Measurements from ENCODE around the gene UROD. TPM values are rescaled to one million over a fixed set of nuclear protein-coding genes. Genes with fewer than 3 reads are reported as not detected.

UROD gene
- total RNA-seq, 1 experiment from 2014 or later = 99.1 TPM

DNA sequence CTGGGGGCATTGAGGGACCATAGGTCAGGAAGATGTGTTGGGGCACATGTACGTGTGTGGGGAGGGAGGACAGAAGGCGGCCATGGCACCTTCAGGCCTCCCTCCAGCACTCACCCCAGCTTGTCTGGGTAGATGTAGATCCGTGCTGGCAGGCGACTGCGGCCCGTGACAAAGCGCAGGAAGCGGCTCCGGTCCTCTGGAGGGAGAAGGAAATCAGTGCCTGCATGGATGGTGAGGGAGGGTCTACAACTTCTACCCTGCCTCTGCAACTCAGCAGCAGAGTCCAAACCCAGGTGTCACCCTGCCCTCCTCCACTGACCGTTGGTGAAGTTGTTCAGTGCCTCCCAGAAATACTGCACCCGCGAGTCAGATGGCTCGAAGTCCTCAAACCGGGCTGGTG is 8.3 kb upstream of the UROD start:
- Histone ChIP-seq H3K4me3 (ENCODE audit: low read length) (no peak overlapping the region), H3K36me3 (ENCODE audit: insufficient read depth, low read length) (no peaks in the 10 kb centered on the region), H3K79me2 (ENCODE audit: low read length) (no peaks in the 10 kb centered on the region), H2AFZ (ENCODE audit: low read length) (no peak overlapping the region), H3K4me2 (ENCODE audit: low read depth, low read length, poor library complexity, severe bottlenecking) (no peak overlapping the region), H3K27ac (ENCODE audit: low read length) (no peak overlapping the region), H4K20me1 (ENCODE audit: insufficient read depth, low read depth, low read length) (no peaks in the 10 kb centered on the region), H3K9me3 (ENCODE audit: low read length) (no peaks in the 10 kb centered on the region), H3K27me3 (ENCODE audit: low read length) (no peaks in the 10 kb centered on the region), H3K9ac (ENCODE audit: low read length) (no peak overlapping the region), H3K9me2 (replicated peaks; ENCODE audit: insufficient read depth, low read length) (no peaks in the 10 kb centered on the region), H3K4me1 (ENCODE audit: low read length) (peaks cover 6% of the 10 kb centered on the region)
- no peak for DNase-seq

DNA sequence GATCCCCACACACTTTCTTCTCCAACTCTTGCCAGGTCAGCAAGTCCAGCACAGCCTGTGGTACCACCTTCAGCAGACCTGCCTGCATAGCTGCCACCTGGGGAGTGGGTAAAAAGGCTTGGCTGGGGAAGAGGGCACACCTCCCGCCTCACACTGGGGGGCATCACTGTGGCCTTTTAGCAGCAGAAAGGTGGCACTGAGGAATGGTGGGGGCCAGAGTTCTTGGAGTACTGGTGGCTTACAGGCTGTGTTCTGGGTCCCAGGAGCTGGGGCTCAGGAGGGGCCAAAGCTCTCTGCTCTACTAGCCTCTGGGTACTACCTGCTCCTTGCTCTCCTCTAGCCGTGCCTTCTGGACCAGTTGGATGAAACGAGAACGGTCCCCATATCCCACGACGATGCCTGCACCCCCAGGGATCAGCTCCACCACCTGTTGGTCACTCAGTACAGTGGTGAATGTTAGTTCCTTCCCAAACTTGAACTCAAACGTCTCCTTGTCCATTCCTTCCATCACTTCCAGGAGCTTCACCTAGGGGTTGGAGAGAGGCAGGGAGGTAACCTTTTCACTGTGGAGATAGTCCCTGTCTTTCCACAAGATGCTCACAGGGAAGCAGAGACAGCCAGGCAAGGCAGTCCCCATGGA is 7.7 kb upstream of the UROD start:
- Histone ChIP-seq H3K9me2 (replicated peaks; ENCODE audit: insufficient read depth, low read length) (no peaks in the 10 kb centered on the region), H3K79me2 (ENCODE audit: low read length) (no peaks in the 10 kb centered on the region), H3K9me3 (ENCODE audit: low read length) (no peaks in the 10 kb centered on the region), H4K20me1 (ENCODE audit: insufficient read depth, low read depth, low read length) (no peaks in the 10 kb centered on the region), H3K9ac (ENCODE audit: low read length) (no peak overlapping the region), H3K36me3 (ENCODE audit: insufficient read depth, low read length) (no peaks in the 10 kb centered on the region), H3K4me1 (ENCODE audit: low read length) (peaks cover 6% of the 10 kb centered on the region), H2AFZ (ENCODE audit: low read length) (no peak overlapping the region), H3K27me3 (ENCODE audit: low read length) (no peaks in the 10 kb centered on the region), H3K4me3 (ENCODE audit: low read length) (no peak overlapping the region), H3K4me2 (ENCODE audit: low read depth, low read length, poor library complexity, severe bottlenecking) (no peak overlapping the region), H3K27ac (ENCODE audit: low read length) (no peak overlapping the region)
- no peak for DNase-seq

GRCh38 chr1:45005761-45006160 is 6.3 kb upstream of the UROD start:
- Histone ChIP-seq H3K36me3 (ENCODE audit: insufficient read depth, low read length) (no peaks in the 10 kb centered on the region), H3K9me3 (ENCODE audit: low read length) (no peaks in the 10 kb centered on the region), H3K27me3 (ENCODE audit: low read length) (no peaks in the 10 kb centered on the region), H2AFZ (ENCODE audit: low read length) (no peak overlapping the region), H4K20me1 (ENCODE audit: insufficient read depth, low read depth, low read length) (no peaks in the 10 kb centered on the region), H3K9me2 (replicated peaks; ENCODE audit: insufficient read depth, low read length) (no peaks in the 10 kb centered on the region), H3K9ac (ENCODE audit: low read length) (no peak overlapping the region), H3K27ac (ENCODE audit: low read length) (no peak overlapping the region), H3K79me2 (ENCODE audit: low read length) (peaks cover 8% of the 10 kb centered on the region; the same call in 1 of the 2 replicates), H3K4me3 (ENCODE audit: low read length) (no peak overlapping the region), H3K4me1 (ENCODE audit: low read length) (peaks cover 11% of the 10 kb centered on the region), H3K4me2 (ENCODE audit: low read depth, low read length, poor library complexity, severe bottlenecking) (no peak overlapping the region)
- DNase-seq = no peak

- Histone ChIP-seq H3K27me3 (ENCODE audit: low read length) (no peaks in the 10 kb centered on the region), H3K4me1 (ENCODE audit: low read length) (peaks cover 16% of the 10 kb centered on the region), H2AFZ (ENCODE audit: low read length) (no peak overlapping the region), H3K9ac (ENCODE audit: low read length) (no peak overlapping the region), H3K79me2 (ENCODE audit: low read length) (peaks cover 10% of the 10 kb centered on the region; the same call in 1 of the 2 replicates), H3K9me2 (replicated peaks; ENCODE audit: insufficient read depth, low read length) (no peaks in the 10 kb centered on the region), H3K4me3 (ENCODE audit: low read length) (no peak overlapping the region), H3K27ac (ENCODE audit: low read length) (no peak overlapping the region), H4K20me1 (ENCODE audit: insufficient read depth, low read depth, low read length) (no peaks in the 10 kb centered on the region), H3K36me3 (ENCODE audit: insufficient read depth, low read length) (no peaks in the 10 kb centered on the region), H3K9me3 (ENCODE audit: low read length) (no peaks in the 10 kb centered on the region), H3K4me2 (ENCODE audit: low read depth, low read length, poor library complexity, severe bottlenecking) (no peak overlapping the region)
- no peak for DNase-seq
Observed at GRCh38 chr1:45007311-45007710, 4.7 kb upstream of the UROD start.

- Histone ChIP-seq H3K27ac (ENCODE audit: low read length) (no peak overlapping the region), H2AFZ (ENCODE audit: low read length) (no peak overlapping the region), H3K27me3 (ENCODE audit: low read length) (no peaks in the 10 kb centered on the region), H3K4me2 (ENCODE audit: low read depth, low read length, poor library complexity, severe bottlenecking) (no peak overlapping the region), H3K4me1 (ENCODE audit: low read length) (peaks cover 21% of the 10 kb centered on the region), H3K79me2 (ENCODE audit: low read length) (peaks cover 17% of the 10 kb centered on the region; the same call in 1 of the 2 replicates), H3K4me3 (ENCODE audit: low read length) (no peak overlapping the region), H3K36me3 (ENCODE audit: insufficient read depth, low read length) (no peaks in the 10 kb centered on the region), H3K9me2 (replicated peaks; ENCODE audit: insufficient read depth, low read length) (no peaks in the 10 kb centered on the region), H3K9me3 (ENCODE audit: low read length) (no peaks in the 10 kb centered on the region), H3K9ac (ENCODE audit: low read length) (no peak overlapping the region), H4K20me1 (ENCODE audit: insufficient read depth, low read depth, low read length) (no peaks in the 10 kb centered on the region)
- no peak for DNase-seq
Observed at GRCh38 chr1:45008076-45008475, 4.0 kb upstream of the UROD start.

DNA sequence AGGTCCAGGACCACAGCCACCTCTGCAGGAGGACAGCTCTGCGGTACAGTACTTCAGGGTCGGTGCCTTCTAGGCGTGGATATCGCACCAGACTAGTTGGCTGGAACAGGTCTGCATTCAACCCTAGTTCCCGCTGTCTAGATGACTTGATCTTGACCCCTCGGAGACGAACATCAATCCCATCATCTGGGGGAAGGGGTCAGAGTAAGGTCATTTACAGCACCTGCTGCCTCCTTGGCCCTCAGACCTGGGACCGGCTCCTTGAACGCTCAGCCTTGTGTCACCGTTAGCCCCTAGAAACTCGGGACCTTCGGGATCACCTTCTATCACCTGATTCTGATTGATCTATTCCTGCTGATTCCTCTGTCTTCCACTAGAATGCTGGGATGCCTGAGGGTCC is 3.5 kb upstream of the UROD start:
- peaks cover 26% of the 10 kb centered on the region for H3K4me1 ChIP-seq (ENCODE audit: low read length)
- no peak overlapping the region for H3K4me2 ChIP-seq (ENCODE audit: low read depth, low read length, poor library complexity, severe bottlenecking)
- H3K27me3 ChIP-seq (ENCODE audit: low read length) = no peaks in the 10 kb centered on the region
- no peak overlapping the region for H3K9ac ChIP-seq (ENCODE audit: low read length)
- H3K36me3 ChIP-seq (ENCODE audit: insufficient read depth, low read length) = no peaks in the 10 kb centered on the region
- H4K20me1 ChIP-seq (ENCODE audit: insufficient read depth, low read depth, low read length) = no peaks in the 10 kb centered on the region
- no peak for DNase-seq
- H2AFZ ChIP-seq (ENCODE audit: low read length) = no peak overlapping the region
- no peaks in the 10 kb centered on the region for H3K9me2 ChIP-seq (replicated peaks; ENCODE audit: insufficient read depth, low read length)
- H3K4me3 ChIP-seq (ENCODE audit: low read length) = no peak overlapping the region
- H3K27ac ChIP-seq (ENCODE audit: low read length) = no peak overlapping the region
- no peaks in the 10 kb centered on the region for H3K9me3 ChIP-seq (ENCODE audit: low read length)
- H3K79me2 ChIP-seq (ENCODE audit: low read length) = peaks cover 20% of the 10 kb centered on the region; the same call in 1 of the 2 replicates

- no peak for DNase-seq
- H3K27me3 ChIP-seq (ENCODE audit: low read length) = no peaks in the 10 kb centered on the region
- H3K4me3 ChIP-seq (ENCODE audit: low read length) = peak overlapping the region; percentile 91; the same call in 1 of the 2 replicates
- no peaks in the 10 kb centered on the region for H3K9me2 ChIP-seq (replicated peaks; ENCODE audit: insufficient read depth, low read length)
- peak overlapping the region; percentile 78; the same call in 1 of the 2 replicates for H3K9ac ChIP-seq (ENCODE audit: low read length)
- H3K79me2 ChIP-seq (ENCODE audit: low read length) = peaks cover 20% of the 10 kb centered on the region; the same call in 1 of the 2 replicates
- peaks cover 32% of the 10 kb centered on the region for H3K4me1 ChIP-seq (ENCODE audit: low read length)
- no peaks in the 10 kb centered on the region for H3K9me3 ChIP-seq (ENCODE audit: low read length)
- H4K20me1 ChIP-seq (ENCODE audit: insufficient read depth, low read depth, low read length) = no peaks in the 10 kb centered on the region
- H3K36me3 ChIP-seq (ENCODE audit: insufficient read depth, low read length) = no peaks in the 10 kb centered on the region
- peak overlapping the region; percentile 94 for H3K4me2 ChIP-seq (ENCODE audit: low read depth, low read length, poor library complexity, severe bottlenecking)
- H3K27ac ChIP-seq (ENCODE audit: low read length) = no peak overlapping the region
- no peak overlapping the region for H2AFZ ChIP-seq (ENCODE audit: low read length)
Observed at GRCh38 chr1:45009296-45009865, 2.7 kb upstream of the UROD start.

GRCh38 chr1:45009956-45010854 is 1.8 kb upstream of the UROD start:
- Histone ChIP-seq H3K36me3 (ENCODE audit: insufficient read depth, low read length) (0 out of 2 replicates have a peak, but pooled peaks cover 5% of the 10 kb centered on the region), H3K4me1 (ENCODE audit: low read length) (peaks cover 32% of the 10 kb centered on the region), H3K79me2 (ENCODE audit: low read length) (peaks cover 20% of the 10 kb centered on the region; the same call in 1 of the 2 replicates), H3K4me2 (ENCODE audit: low read depth, low read length, poor library complexity, severe bottlenecking) (peak overlapping the region; percentile 94), H4K20me1 (ENCODE audit: insufficient read depth, low read depth, low read length) (no peaks in the 10 kb centered on the region), H3K27ac (ENCODE audit: low read length) (no peak overlapping the region), H2AFZ (ENCODE audit: low read length) (peak overlapping the region; percentile 100; the same call in 1 of the 2 replicates), H3K9ac (ENCODE audit: low read length) (peak overlapping the region; percentile 78), H3K4me3 (ENCODE audit: low read length) (peak overlapping the region; percentile 91), H3K27me3 (ENCODE audit: low read length) (no peaks in the 10 kb centered on the region), H3K9me3 (ENCODE audit: low read length) (no peaks in the 10 kb centered on the region), H3K9me2 (replicated peaks; ENCODE audit: insufficient read depth, low read length) (no peaks in the 10 kb centered on the region)
- peak; percentile 72 for DNase-seq
